Pons (tissue), 1 donor: ENCODE results near the gene GSTA2.
"Not testable (repeated sequence)": the region's sequence is repeated elsewhere in the genome, so short reads cannot be mapped to it uniquely, and the experiment has no call there.

Experiments used
- DNase-seq: peaks from one replicate; pipeline ENCODE4 v3.0.0-alpha.2; 2016; ENCODE audit warnings: low spot score

The GSTA2 gene

DNA sequence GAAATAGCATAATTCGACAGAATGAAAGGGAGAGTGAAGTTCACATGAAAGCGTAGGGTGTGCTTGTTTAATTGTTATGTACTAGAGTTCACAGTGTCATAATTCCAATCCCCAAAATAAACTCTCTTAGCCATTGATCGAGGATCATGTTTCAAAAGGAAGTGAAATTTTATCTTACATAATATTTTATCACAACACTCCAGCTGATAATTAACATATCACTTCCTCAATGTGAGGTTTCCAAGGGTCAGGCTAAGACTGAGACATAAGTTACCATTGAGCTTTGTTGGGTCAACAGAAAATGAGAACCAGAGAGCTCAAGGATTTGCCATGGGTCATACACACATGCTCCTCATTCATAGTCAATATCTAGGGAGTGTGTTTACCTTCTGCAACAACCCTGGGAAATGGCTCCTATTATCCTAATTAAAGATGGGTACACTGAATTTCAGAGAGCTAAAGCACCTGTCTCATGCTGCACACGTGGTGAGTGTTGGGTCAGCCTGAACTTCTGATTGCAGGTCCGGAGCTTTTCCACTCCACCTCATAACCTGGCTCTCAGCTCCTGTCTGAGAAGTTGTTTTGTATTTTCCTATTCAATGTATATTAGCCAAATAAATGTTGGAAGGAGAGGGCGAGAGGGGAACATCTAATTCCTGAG lies 3.0 kb downstream of the GSTA2 start:
- no peak for DNase-seq

DNA sequence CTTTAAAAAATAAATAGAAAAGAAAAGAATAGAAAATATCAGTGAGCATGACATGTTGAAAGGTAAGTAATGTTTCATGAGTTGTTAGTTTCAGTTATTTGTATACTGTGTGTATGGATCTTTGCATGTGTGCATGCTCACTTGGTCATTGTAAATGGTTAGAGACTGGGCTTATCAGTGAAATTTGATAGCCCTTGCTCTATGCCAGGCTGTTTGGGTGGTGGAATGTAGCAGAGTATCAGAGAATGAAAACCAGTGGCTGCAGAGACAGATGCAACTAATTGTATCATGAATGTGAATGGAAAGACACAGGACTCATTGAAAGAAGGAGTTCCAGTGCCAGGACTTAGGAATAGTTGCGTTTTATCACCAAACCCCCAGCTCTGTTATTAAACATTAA lies 4.2 kb downstream of the GSTA2 start:
- no peak for DNase-seq

DNA sequence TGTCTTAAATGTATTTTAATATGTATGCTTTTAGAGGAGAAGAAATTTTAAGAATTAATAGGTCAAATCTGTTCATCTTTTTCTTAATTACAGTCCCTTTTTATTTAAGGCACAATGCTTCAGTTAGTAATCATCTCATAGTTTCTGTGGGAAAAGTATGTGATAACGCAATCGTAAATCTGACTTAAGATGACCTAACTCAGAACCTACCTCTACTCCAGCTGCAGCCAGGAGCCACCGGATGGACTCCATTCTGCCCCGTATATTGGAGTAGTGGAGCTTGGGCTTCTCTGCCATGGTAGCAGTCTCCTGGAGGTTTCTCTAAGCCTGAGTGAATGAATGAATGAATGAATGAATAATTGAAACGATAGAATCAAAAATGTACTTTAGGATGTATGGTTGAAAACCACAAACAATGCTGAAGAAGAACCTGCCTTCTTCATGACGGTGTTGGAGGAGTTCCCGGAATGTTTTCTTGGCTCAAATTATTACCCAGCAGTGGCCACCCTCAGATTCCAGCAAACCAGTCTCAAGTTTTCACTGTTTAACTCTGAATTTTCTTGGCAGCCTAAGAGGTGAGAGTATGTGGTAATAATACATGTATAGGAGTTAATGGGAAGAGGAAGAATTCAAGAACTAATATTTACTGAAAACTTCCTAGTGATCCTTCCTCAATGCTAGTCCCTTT lies 5.5 kb downstream of the GSTA2 start:
- DNase-seq, result not testable (repeated sequence)

DNA sequence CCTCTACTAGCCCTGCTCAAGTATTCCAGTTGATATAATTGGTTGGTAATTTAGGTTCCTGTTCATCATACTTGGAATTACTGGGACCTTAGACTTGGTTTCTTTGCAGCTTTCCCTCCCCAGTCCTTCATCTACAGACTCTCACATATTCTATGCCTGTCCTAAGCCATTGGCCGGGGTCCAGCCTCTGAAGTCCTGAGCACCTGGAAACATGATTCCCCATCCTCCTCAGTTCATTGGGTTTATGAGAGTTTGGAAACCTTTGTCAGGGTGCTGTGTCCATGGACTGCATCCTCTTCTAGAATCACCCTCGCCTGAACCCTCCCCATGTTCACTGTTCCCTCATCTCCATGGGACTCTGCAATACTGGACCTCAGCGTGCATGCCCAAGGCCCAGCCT lies 8.8 kb downstream of the GSTA2 start:
- DNase-seq, result no peak

DNA sequence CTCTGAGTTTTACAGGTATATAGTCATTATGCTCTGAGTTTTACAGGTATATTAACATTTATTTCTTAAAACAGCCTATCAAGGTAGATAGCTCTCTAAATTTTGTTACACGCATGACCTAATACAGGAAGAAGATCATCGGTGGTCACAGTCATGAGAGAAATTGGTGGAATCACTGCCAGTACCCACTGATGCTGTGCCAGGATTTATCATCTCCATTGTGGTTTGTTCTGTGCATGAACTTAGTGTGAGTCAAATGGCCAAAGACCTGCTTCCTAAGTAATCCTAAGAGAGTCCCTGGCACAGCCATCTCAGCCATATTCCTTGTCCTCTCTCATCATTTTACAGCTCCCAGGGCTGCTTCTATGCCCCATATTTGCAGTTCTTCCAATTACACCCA lies 10.1 kb downstream of the GSTA2 start:
- DNase-seq, result not testable (repeated sequence)

DNA sequence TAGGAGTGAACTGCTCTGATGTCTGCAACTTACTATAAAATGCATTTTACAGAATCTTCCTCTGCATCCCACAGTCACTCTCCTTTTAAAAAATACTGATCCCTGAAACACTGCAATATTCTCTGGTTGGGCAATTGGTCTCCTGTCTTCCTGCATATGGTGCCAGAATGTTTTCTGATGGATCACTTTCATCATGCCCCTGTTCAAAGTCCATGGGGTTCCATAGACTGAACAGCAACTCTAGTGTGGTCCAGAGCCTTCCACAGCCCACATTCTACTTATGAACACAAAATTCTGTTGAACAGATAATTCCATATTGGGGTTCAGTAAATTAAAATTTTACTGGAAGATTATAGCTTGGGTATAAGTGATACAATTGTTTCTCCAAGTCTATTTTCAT lies 11.0 kb downstream of the GSTA2 start:
- DNase-seq, result no peak

DNA sequence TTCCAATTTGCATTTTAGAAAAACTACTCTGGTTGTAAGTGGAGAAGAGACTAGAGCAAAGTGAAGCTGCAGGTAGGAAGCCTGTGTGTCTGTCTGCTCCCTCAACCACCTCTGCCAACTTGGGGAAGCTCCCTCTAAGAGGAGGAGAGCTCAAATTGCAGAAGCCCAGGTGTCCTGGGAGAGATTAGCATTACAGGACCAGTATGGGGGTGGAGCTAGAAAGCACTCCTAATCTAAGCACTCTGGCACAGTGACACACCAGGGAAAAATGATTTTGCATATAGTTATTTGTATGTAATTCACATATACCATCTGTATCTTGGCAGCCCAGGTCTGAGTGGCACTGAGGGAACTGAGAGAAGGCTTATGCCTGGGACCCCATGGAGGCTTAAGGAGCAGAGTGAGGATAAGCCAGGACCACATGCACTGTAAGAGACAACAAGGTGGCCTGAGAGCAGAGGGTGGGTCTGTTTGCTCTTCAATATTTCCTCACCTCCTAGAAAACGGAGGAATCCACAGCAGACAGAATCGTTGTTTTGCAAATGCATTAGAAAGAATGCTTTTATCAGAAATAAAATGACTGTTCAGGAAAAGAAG lies 13.6 kb downstream of the GSTA2 start:
- DNase-seq, result no peak

DNA sequence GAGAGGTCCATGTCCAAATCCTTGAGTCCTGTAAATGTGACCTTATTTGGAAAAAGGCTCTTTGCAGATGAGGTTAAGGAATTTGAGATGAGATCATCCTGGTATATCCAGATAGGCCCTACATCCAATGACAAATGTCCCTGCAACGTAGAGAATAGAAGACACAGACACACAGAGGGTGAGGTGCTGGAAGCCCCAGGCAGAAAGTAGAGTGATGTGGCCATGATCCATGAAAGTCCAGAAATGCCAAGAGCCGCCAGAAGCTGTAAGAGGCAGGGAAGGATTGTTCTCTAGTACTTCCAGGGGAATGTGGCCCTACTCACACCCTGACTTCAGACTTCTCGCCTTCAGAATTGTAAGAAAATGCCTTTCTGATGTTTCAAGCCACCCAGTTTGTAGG lies 16.0 kb downstream of the GSTA2 start:
- not testable (repeated sequence) for DNase-seq

DNA sequence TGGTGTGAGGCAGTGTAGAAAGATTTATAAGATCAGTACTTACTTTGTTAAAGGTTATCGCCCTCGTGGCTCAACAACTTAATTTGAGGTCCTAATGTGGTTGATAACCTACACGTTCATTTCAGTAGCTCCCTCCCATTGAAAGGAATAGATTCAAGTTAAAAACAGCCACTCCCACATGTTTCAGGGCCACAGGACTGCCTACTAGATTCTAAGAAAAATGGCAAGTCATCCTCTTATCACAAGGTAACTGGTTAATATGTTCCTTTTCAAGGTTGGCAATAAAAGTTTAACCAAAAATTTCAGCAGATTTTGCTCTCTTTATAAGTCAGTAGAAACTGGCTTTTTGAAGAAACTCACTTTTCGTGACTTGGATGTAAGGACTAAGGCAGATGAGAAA lies 17.1 kb downstream of the GSTA2 start:
- no peak for DNase-seq

DNA sequence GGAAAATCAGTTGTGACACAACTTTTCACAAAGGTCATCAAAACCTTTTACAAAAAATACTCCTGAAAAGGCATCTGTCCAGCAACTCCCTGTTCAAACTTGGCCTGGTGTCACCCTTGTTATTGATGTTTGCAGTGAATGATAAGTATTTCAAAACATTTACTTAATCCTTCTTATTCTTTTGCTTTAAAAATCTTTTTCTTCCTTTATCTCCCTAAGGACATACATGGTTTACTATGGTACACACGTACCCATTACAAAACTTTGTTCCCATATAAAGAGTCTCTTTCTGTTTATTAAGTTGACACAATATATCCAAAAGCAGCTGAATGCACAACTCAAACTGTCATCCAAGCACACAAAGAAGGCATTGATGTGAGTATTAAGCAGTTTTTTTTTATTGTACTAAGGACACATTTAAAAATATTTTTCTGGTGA lies 17.5 kb downstream of the GSTA2 start:
- no peak for DNase-seq

DNA sequence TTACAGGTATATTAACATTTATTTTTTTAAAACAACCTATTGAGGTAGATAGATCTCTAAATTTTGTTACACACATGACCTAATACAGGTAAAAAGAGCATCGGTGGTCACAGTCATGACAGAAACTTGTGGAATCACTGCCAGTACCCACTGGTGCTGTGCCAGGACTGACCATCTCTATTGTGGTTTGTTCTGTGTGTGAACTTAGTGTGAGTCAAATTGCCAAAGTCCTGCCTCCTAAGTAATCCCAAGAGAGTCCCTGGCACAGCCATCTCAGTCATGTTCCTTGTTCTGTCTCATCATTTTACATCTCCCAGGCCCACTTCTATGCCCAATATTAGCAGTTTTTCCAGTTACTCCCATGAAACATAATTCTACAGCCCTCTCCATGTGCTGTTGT lies 21.4 kb downstream of the GSTA2 start:
- no peak for DNase-seq

DNA sequence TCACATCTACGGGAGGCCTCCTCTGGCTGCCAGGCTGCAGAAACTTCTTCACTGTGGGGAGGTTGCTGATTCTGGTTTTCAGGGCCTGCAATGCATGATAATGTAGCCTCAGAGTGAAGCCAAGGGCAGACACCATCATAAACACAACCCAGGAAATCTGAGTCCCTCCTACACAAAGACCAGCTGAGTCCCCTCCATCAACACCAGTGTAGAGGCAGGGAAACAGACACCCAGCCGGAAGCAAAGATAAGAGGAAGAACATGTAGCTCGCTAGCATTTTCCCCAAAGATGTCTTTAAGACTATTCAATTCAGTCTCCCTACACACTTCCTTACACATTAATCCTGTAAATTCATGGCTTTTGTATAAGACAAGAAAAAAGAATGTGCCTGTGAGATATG lies 23.6 kb downstream of the GSTA2 start:
- DNase-seq, result no peak

DNA sequence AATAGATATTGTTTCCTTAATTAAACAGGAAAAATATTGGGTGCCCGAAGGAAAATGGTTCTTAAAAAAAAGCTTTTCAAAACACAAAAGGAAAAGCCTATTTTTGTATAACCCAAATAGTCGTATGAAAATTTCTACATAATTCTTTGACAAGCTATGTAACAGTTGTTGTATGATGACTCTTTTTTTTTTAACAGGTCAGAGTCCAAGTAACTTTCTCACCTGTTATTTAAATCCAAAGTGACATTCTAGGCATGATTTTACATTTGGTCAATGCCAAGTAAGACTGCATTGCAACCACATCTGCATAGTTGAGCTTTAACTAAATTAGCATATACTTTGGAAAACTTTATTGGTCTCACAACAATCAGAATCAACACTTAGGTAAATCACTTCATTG lies 24.1 kb downstream of the GSTA2 start:
- DNase-seq, result no peak

DNA sequence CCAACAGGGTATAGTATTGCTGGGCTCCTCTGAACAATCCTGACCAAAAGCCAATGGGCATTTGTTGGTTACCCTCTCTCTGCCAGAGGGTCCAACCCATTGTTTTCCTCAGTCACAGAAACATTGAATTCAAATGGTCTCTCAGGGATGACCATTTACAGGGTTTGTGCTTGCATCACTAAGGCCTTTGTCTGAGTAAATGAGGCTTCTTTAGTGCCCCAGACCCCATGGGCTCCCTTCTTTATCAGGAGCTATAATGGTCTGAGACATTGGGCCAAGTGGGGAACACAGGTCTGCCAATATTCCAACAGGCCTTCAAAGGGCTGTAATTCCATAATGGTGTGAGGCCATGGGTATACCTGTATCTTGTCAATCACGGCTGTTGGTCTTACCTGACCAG lies 27.1 kb downstream of the GSTA2 start:
- DNase-seq, result no peak

DNA sequence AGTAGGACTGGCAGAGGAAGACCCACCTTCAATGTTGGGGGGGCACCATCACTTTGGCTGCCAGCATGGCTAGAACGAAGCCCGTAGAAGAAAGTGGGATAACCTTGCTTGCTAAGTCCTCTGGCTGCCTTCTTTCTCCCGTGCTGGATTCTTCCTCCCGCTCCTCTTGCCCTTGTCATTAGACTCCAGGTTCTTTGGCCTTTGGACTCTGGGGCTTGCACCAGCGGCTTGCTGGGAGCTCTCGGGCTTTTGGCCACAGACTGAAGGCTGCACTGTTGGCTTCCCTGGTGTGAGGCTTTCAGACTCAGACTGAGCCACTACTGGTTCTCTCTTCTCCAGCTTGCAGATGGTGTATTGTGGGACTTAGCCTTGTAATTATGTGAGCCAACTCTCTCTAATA lies 28.2 kb downstream of the GSTA2 start:
- DNase-seq, result no peak

DNA sequence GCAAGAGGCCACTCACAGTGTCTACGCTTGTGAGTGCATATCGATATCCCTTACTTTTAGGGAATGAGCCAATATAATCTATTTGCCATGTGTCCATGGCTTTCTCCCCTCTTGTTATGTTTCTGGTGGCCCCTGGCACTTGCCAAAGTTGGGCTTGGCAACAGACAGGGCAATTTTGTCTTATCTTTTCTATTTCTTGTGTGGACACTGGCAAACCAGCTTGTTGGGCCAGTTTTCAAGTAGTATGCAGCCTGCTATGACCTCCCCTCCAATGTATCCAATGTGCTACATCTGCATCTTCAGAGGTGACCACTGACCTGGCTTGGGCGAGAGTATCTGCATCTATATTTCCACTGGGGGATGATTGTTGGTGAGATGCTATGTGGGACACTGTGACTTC lies 29.2 kb downstream of the GSTA2 start:
- no peak for DNase-seq

DNA sequence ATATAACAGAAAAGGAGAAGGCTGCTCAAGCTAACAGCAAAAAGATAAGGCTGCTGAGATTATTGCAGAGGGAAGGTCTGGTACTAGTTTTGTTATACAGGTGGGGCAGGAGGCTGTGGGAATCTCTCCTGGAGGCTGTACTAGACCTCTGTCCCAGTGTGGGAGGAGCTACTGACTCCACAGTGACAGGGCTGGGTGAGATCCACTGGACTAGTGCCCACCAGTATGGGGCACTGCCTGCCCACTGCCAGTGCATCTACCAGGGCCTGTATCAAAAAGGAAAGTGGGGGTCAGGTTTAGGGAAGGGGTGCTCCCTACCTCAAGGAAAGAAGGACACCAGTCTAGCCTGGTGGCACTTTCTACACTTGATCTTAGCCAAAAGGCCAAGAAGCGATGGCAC lies 30.1 kb downstream of the GSTA2 start:
- DNase-seq, result no peak

DNA sequence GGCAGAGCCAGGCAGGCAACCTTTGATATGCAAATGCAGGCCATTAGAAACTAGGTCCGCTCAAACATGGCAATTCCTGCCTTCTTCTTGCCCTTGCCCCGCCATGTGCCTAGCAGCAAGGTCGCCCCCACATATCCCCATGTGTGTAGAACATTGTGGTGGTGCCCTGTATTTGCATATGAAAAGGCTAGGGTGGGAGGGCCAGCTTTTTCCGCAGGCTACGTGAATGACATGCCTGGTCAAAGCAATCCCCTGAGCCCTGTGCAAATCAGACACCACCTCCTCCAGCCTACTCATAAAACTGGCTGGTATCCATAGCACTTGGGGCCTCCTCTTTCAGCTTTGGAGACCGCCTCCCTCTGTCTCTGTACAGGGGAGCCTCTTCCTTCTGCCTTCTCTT lies 31.6 kb downstream of the GSTA2 start:
- DNase-seq, result no peak

DNA sequence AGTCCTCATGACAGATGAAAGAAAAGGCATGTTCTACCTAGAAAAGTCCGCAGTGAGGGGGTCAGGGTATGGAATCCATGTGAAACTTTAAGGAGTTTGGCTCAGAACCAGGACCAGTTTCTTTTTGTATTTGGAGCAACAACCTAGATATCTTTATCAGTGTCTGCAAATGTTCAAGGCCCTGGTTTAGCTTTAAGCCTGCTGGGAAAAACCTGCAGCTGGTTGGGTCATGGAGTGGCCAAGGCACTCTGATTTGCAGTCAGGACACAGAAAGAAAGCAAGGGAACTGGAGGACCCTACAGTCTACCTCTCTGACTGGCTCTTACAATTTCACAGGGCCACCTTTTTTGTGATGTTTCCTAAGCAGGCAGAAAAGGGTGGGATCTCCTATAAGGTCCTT lies 33.7 kb downstream of the GSTA2 start:
- no peak for DNase-seq

DNA sequence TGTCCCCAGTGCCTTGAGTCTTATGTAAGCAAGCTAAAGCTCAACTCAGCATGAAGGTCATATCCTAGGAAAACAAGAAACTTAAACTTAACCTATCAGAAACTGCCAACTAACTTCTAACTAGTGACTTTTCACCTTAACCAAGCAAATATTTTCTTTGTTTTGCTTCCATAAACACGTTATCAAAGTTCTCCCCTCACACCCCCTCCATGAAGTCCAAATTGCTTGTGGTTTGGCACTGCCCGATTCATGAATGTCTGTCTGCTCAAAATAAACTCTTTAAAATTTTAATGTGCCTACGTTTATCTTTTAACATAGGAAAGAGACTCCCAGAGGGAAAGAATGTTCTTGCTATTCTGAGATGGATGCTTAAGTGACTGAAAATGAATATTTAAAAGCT lies 34.9 kb downstream of the GSTA2 start:
- DNase-seq, result no peak

DNA sequence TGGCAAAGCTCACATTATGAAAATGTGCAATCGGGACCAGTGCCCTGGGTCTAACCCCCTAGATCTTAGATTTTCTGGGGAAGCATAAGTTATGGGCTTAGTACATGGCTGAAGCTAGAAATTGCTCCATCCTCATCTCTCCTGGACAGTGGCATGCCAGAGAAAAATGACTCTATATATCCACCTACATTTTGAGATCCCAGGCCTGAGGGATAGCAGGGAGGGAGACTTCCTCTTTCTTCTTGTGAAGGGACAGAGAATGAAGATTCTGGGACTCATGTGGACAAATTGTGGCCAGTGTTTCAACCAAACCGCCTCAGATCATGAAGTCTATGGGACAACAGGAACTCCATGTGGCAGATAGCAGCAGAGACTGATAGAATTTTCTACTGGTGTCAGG lies 35.4 kb downstream of the GSTA2 start:
- no peak for DNase-seq

DNA sequence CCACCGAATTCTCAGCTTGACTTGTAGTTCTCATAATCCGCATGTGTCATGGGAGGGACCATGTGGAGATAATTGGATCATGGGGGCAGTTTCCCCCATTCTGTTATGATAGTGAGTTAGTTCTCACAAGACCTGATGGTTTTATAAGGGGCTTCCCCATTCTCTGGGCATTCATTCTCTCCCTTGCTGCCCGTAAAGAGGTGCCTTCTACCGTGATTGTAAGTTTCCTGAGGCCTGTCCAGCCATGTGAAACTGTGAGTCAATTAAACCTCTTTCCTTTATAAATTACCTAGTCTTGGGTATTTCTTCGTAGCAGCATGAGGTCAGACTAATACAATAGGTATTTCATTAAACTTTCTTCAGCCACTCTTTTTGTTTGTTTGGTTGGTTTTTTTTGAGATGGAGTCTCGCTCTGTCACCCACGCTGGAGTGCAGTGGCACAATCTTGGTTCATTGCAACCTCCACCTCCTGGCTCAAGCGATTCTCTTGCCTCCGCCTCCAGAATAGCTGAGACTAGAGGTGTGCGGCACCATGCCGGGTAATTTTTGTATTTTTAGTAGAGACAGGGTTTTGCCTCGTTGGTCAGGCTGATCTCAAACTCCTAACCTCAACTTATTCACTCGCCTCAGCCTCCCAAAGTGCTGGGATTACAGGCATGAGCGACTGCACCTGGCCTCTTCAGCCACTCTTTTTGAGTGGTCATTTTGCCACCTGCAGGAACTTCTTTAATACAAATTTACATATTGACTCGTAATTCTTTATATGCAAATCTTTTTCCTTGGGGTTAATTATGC lies 36.3 kb downstream of the GSTA2 start:
- no peak for DNase-seq

DNA sequence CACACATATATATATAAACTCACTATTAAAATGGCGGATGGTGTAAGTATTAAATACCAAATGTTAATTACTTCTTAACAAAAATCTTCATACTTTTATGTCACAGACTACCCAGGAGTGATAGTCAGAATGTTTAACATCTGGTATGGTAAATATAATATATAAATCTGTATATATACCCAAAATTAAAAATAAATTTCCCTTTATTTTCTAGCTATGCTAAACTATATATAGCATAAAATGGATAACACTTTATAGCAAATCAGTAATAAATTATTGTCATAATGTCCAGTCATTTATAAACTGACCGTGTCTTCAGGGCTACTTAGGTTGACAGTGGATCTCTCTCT lies 37.1 kb downstream of the GSTA2 start:
- DNase-seq, result no peak
